ENCODE measurements around the gene TRPC4AP.

Gene TRPC4AP

GRCh38 chr20:35000922-35001595, 91.5 kb downstream of the TRPC4AP start:
- no peak for DNase-seq (ENCODE audit: low read depth, low spot score)

- DNase-seq (ENCODE audit: low read depth, low spot score) = no peak
Measured at GRCh38 chr20:35000311-35000921, 92.2 kb downstream of the TRPC4AP start.

GRCh38 chr20:34999782-35000181, 92.8 kb downstream of the TRPC4AP start:
- no peak for DNase-seq (ENCODE audit: low read depth, low spot score)

- DNase-seq (ENCODE audit: low read depth, low spot score) = no peak
Measured at GRCh38 chr20:34999021-34999451, 93.6 kb downstream of the TRPC4AP start.

GRCh38 chr20:34998331-34998950, 94.2 kb downstream of the TRPC4AP start:
- peak; percentile 69 for DNase-seq (ENCODE audit: low read depth, low spot score)

- DNase-seq (ENCODE audit: low read depth, low spot score) = no peak
Measured at GRCh38 chr20:34997774-34998173, 94.8 kb downstream of the TRPC4AP start.

- peak; percentile 70 for DNase-seq (ENCODE audit: low read depth, low spot score)
Measured at GRCh38 chr20:34997131-34997561, 95.5 kb downstream of the TRPC4AP start.

GRCh38 chr20:34996243-34997028, 96.2 kb downstream of the TRPC4AP start:
- DNase-seq (ENCODE audit: low read depth, low spot score) = no peak

- no peak for DNase-seq (ENCODE audit: low read depth, low spot score)
Measured at GRCh38 chr20:34995696-34996095, 96.9 kb downstream of the TRPC4AP start.

GRCh38 chr20:34995192-34995591, 97.4 kb downstream of the TRPC4AP start:
- DNase-seq (ENCODE audit: low read depth, low spot score) = no peak

- no peak for DNase-seq (ENCODE audit: low read depth, low spot score)
Measured at GRCh38 chr20:34994509-34995131, 98.0 kb downstream of the TRPC4AP start.

- DNase-seq (ENCODE audit: low read depth, low spot score) = no peak
Measured at GRCh38 chr20:34993941-34994508, 98.6 kb downstream of the TRPC4AP start.

- DNase-seq (ENCODE audit: low read depth, low spot score) = no peak
Measured at GRCh38 chr20:34992751-34993417, 99.7 kb downstream of the TRPC4AP start.

- DNase-seq (ENCODE audit: low read depth, low spot score) = no peak
Measured at GRCh38 chr20:34990661-34991214, 101.9 kb downstream of the TRPC4AP start.

GRCh38 chr20:34990231-34990630, 102.4 kb downstream of the TRPC4AP start:
- DNase-seq (ENCODE audit: low read depth, low spot score) = no peak

GRCh38 chr20:34989670-34990069, 102.9 kb downstream of the TRPC4AP start:
- no peak for DNase-seq (ENCODE audit: low read depth, low spot score)

- no peak for DNase-seq (ENCODE audit: low read depth, low spot score)
Measured at GRCh38 chr20:34989118-34989517, 103.5 kb downstream of the TRPC4AP start.

- DNase-seq (ENCODE audit: low read depth, low spot score) = no peak
Measured at GRCh38 chr20:34988191-34988540, 104.4 kb downstream of the TRPC4AP start.

GRCh38 chr20:34987288-34988190, 105.1 kb downstream of the TRPC4AP start:
- DNase-seq (ENCODE audit: low read depth, low spot score) = no peak
